ENCODE measurements around the gene MRPS21.

DNA sequence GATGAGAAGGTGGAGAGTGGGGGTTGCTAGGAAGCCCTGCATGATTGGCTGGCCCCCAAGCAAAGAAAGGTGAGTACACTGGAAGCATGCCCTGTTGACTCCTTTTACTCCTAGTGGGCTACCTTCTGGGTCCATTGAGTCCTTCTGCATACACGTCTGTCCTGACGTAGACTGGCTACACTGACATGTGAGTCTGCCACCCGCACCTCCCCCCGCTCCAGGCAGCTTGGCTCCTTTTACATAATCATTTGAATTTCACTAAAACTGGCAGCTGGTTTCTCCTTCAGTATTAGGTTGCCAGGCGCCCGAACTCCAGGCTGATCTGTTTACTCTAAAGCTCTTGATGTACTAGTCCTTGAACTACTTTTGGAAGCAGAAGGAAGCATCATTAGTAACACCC, 8.7 kb downstream of the MRPS21 start:
- TF ChIP-seq, protein P1, sequence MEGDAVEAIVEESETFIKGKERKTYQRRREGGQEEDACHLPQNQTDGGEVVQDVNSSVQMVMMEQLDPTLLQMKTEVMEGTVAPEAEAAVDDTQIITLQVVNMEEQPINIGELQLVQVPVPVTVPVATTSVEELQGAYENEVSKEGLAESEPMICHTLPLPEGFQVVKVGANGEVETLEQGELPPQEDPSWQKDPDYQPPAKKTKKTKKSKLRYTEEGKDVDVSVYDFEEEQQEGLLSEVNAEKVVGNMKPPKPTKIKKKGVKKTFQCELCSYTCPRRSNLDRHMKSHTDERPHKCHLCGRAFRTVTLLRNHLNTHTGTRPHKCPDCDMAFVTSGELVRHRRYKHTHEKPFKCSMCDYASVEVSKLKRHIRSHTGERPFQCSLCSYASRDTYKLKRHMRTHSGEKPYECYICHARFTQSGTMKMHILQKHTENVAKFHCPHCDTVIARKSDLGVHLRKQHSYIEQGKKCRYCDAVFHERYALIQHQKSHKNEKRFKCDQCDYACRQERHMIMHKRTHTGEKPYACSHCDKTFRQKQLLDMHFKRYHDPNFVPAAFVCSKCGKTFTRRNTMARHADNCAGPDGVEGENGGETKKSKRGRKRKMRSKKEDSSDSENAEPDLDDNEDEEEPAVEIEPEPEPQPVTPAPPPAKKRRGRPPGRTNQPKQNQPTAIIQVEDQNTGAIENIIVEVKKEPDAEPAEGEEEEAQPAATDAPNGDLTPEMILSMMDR (IDR thresholded peaks at IDR 0.05), result no peak
- TF ChIP-seq POLR2A (IDR thresholded peaks at IDR 0.05), result no peak
- no peak for TF ChIP-seq EP300 (IDR thresholded peaks at IDR 0.05)

All from ovary (tissue), 3 donors.